ENCODE data around the gene TBC1D1.
"Not testable (repeated sequence)": the region's sequence is repeated elsewhere in the genome, so short reads cannot be mapped to it uniquely, and the experiment has no call there.

TBC1D1 gene

DNA sequence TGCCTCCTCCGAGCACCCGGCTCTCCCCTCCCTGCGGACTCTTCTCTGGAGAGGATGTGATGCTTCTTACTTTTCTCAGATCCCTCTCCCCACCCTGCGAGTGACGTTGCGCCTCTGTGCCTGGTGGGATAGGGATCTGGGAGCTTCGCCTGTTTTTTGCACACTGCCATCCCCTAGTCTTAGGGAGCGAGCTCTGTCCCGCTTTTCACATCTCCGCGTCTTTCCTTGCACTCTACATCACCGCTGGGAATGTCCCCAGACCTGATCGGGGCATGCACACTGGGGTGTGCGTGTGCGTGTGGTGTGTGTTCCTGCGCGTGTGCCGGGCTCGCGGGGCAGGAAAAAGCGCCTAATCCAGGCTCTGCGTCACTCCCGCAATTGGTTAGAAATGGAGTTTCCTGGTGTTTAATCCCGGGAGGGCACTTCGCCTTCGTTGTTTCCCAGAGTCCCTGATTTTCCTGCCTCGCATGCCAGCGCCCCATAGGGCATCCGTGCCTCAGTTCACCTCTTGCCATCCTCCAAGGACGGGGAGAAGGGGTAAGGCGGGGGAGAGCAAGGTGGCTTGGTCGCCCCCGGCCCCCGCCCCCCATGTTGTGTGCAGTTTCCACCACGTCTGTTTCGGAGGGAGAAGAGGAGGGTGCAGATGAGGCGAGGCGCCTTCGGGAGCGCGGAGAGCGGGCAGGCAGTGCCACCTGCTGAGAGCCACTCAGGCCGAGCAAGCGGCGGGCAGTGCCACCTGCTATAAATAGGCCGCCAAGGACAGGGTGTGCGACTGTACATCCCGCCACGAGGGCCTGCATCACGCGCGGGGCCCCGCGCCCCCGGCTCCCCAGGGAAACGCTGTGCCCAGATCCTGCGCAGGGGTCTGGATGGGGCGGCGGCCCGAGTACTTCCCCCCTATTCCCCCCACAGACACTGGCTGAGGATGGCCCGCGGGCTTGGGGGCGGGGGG, 759 bp upstream of the TBC1D1 start:
- DNase-seq, result no peak

DNA sequence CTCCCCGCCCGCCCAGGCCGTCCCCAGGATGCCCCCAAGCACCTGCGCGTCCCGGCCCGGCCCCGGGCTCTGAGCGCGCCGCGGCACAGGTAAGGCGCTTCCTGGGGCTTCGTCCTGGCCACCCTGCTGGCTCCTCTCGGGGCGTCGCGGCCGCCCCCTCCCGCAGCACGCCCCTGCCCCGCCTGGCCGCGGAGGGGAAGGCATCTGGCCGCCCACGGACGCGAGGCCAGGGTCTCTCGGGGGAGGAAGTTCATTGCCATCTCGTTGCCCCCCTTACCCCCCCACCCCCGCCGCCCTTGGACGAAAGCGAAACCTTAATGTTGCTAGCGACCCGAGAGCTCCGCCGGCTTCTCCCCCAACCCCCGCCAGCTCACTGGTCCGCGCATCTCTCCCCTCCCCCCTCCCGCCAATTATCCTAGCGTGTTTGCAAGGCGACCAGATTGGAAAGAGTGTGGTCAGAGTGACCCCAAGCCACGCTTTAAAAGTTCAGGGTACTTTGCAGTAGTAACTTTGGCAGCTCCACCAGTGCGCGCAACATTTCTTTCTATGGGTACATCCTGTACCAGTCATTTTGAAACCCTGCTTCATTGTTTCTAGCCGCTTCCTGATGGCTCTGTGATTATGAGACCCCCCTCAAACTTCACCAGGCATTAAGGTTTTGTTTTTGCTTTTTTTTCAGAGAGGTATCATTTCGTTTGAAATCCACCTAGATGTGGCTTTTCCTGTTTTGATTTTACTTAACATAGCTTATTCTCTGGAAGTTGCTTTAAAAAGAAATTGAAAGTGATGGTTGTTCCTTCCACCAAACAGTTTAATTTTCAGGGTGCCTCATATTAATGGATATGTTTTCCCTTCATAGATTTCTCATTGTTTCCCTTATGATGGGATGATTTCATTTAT, 626 bp downstream of the TBC1D1 start:
- DNase-seq, result no peak

DNA sequence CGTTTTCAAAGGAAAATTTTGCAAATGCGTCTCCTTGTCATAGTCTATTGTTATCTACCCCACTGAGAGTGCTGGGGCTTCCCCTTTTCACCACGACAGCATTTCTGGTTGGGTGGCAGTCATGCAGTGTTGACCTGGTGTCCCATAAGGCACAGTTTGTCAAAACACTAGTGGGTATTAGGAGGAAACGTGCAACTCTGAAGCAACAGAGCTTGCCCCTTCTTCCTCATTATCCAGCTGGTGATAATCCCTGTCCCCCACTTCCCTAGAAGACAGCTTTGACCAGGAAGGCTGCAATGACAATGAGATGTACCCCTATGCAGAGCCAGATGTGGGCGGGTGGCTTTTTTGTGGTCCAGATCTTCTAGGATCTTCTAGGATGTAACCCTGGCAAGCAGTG, 1.8 kb downstream of the TBC1D1 start:
- DNase-seq, result no peak

DNA sequence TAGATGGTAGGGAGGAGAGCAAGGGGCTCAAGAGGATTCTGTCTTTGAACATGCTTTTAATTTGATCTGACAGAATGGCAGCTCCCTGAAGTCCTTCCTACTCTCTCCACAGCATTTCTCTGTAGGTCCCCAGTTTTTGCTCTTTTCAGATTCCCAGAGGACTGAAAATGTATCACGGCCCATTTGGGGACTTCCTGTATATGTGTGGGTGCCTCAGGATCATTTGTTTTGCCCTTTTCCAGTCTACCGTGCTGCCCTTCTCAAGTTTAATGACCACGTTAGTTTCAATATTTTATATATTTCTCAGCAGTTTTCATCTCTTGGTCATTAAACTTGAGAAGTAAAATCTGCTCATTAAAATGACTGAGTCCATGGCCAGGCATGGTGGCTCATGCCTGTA, 2.3 kb downstream of the TBC1D1 start:
- no peak for DNase-seq

DNA sequence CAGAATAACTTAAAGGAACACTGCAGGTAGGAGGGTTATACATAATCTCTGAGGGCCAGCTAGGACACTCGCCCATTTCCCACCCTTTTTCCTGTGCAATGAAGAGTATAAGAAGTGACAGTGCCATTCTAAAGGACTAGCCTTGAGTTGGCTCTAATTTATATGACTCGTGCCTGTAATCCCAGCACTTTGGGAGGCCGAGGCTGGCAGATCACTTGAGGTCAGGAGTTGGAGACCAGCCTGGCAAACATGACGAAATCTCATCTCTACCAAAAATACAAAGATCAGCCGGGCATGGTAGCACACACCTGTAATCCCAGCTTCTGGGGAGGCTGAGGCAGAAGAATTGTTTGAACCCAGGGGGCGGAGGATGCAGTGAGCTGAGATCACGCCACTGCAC, 4.4 kb downstream of the TBC1D1 start:
- DNase-seq, result no peak

DNA sequence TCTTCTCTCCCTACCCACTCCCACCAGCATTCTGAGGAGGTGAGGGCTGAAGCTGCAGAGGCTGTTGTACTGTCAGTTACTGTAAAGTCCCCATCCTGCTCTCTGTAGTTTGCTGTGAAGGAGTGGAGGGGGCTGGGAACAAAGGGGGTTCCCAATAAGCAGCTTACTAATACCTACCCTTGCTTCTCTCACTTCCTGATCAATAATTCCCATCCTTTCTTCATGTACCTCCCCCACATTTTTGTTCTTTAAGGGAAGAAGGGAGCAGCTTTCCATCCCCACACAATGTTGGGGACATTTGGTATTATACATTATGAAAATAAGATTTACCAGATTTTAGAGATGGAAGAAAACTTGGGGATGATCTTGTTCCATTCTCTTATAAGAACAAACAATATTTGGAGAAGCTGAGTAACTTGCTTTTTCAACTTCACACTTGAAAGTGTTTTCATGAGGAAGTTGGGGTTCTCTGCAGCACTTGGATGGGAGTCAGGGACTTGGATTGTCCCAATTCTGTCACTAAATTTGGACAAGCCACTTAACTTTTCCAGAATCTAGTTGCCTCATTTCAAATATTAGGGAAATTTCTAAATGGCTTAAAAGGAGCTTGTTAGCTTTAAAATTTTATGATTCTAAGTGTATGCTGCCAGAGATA, 5.4 kb downstream of the TBC1D1 start:
- no peak for DNase-seq

DNA sequence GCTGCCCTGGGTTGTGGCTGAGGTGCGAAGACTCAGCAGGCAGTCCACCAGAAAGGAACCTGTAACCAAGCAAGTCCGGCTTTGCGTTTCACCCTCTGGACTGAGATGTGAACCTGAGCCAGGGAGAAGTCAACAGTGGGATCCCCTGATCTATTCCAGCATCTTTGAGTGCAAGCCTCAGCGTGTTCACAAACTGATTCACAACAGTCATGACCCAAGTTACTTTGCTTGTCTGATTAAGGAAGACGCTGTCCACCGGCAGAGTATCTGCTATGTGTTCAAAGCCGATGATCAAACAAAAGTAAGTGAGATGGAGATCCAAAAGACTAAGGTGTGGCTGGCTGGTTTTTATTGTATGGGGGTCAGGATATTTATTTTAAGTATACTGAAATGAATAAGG, 11.3 kb downstream of the TBC1D1 start:
- DNase-seq, result no peak

DNA sequence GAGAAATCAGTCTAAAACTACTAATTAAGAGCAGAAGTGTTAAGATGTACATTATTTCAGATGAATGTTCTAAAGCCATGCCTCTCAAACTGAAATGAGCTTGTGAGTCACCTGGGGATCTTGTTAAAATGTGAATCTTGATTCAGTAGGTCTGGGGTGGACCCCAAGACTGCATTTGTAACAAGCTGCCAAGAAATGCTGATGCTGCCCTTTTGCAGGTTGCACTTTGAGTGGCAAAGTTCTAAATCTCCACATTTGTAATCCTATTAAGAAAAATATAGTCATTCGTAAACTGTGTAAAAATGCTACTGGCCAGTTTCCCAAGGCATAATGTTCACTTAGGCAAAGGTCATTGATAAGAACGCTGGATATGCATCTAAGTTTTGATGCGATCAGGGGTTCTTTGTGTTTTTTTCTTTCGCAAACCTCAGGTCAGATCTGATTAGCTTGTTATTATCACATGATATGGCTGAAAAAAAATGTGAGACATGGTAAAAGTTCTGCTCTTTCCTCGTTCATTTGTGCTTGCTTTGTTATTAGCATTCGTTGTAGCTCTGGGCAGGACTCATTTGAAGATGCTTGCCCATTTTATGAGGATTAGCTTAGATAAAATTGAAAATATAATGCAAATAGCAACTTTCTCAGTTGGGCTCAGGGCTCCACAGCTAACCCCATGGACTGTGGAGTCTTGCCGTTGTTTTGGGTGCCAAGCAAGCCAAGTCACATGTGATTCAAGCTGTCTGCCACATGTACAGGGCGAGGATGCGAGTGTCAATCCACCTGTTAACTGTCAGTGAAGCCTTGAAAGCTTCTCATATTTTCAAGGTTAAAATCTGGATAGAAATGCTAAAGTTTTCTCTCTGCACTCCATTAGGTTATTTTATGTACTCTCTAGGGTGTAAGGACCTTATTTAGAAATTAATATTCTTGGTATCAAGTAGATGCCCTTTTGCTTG, 12.1 kb downstream of the TBC1D1 start:
- no peak for DNase-seq

DNA sequence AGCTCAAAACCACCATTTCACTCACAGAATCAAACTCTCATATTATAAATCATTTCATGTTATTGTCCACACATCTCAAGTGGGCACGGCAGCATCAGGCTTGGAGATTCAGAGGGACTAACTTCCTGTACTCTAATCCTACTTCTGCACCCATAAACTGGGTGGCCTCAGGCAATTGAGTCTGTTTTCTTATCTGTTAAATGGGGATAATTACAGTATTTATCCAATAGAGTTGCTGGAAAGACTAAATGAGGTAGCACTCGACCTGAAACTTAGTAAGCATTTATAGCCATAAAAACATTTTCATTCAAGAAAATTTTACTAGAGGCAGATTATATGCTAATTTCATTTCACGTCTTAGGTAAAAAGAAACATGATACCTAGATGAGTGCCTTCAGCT, 13.0 kb downstream of the TBC1D1 start:
- DNase-seq, result no peak

DNA sequence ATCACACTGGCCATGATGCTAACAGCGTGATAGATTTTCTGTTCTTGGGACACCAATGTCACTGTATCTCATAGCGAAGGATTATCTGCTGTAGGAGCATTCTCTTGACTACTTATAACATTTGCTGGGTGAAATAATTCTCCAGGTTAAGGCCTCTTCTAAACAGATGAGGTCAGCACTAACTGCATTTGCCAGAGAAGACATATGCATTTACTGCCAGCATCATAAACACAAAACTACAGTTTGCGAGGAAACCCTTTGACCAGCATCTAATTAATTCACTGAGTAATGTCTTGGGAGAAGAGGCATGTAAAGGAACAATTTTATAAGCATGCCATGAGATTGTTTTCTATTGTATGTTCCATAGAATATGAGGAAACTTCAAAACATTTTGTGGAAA, 13.9 kb downstream of the TBC1D1 start:
- no peak for DNase-seq

DNA sequence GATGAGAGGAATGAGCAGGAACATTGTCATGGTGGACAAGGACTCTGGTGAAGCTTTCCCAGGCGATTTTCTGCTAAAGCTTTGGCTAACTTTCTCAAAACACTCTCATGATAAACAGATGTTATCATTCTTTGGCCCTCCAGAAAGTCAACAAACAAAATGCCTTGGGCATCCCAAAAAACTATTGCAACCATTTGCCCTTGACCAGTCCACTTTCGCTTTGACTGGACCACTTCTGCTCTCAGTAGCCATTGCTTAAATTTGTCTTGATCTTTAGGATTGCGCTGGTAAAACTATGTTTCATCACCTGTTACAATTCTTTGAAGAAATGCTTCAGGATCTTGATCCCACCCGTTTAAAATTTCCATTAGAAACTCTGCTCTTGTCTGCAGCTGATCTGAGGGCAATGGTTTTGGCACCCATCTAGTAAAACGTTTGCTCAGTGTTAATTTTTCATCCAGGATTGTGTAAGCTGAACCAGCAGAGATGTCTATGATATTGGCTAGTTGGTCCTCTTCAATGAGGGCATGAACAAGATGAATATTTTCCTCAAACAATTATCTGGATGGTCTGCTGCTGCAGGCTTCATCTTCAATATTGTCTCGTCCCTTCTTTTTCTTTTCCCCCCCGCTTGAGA, 14.8 kb downstream of the TBC1D1 start:
- DNase-seq, result no peak

DNA sequence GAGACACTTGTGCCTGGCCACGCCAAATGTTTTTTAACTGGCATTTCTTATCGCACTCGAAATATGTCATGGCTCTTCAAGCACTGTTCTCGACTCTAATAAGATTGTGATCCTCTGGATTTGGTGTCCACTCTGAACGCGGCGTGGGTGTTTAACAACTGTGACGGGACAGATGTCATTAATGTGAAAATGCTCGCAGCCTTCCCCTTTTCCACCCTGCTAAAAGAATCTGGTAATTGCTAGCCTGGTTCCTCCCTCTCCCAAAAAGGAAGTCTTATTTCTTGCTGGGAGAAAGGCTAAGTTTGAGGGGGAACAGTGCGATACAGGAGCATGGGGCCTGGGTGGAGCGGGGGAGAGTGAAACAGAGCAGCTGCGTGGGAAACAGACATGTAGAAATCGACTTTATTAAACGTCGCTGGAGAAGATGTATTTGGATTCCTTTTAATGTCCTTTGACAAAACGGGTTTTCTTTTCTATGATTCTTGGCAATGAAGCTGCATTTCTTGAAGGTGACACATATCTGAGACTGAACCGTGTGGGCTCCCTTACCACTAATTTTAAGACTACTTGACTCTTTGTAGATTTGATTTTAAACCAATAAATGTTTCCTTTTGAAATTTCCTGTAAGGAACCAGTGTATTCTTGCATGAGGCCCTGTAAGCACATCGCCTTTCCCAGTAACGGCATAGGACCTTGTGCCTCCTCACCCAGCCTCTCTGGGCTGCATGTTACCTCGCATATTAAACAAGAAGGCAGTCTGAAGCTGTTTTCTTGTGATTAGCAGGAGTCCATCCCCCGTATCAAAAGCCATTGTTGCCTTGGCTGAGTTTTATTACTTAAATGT, 17.8 kb downstream of the TBC1D1 start:
- DNase-seq, result no peak

DNA sequence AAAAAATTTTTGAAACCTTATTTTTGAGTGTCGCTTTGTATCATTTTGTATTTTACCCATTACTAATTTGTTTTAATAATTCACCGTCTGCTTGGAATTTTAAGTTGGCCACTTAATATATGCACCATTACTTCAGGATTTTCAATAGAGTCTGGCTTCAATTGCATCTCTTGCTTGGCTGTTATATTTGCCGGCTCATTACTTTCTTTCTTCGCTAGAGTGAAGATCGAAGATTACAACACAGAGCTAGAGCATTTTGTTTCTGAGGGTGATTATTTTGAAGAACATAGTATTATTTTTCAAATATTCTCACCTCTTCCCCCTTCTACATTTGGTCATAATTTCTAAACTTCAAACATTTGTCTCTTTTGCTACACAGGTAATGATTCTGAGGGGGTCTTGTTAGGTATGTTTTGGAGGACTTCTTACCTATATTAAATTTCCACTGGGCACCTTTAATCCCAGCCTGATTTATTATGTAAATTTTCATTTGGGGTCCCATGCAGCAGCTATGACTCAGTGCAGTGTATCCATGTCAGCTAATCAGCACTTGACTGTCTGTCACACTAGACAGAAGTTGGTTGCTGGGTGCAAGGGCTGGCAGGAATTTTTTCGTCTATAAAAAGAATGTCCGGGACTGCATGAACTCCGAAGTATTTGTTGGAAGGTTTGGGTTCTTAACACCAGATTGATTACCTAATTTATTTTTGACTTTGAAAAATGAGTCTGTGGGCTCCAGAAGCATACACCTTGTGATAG, 18.6 kb downstream of the TBC1D1 start:
- DNase-seq, result no peak

DNA sequence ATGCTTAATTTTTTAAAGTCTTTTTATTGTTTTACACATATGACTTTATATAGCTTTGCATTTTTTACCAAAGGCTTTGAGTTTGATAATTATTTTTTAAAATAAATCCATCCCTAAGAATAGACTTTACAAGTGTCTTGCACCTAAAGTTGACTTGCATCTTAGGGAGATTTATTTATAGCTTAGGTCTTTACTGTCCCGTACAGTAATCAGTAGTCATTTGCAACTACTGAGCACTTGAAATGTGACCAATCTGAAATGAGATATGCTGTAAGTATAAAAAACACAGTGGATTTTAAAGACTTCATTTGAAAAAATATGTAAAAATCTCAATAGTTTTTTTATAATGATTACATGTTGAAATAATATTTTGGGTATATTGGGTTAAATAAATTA, 19.2 kb downstream of the TBC1D1 start:
- no peak for DNase-seq

DNA sequence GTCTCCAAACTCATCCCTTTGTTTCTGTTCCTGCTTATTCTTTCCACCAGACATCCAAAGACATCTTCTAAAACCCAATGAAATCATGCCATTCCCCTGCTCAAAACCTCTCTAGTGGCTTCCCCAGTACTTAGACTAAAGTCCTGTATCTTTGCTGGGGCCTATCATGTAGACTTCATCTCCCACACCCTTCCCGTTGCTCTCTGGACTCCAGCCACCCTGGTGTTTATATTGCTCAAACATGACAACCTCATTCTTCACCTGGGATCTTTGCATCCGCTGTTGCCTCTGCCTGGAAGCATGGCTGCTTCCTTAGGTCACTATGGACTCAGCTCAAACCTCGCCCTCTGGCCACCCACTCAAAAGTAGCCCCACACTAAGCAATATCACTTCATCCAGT, 23.7 kb downstream of the TBC1D1 start:
- no peak for DNase-seq

DNA sequence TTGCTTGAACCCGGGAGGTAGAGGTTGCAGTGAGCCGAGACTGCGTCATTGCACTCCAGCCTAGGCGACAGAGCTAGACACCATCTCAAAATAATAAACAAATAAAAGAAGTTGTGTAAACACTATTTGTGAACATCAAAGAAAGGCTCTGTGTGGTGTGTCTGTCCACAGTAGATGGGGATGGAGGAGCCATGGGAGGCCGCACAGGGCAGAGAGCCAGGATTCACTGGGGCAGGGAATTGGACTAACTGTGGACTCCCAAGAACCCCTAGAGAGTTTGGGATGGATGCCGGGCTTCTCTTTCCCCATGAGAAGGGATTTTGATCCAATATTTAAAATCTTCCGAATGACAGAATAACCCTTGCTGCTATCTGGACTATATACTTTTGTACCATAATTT, 26.5 kb downstream of the TBC1D1 start:
- no peak for DNase-seq

DNA sequence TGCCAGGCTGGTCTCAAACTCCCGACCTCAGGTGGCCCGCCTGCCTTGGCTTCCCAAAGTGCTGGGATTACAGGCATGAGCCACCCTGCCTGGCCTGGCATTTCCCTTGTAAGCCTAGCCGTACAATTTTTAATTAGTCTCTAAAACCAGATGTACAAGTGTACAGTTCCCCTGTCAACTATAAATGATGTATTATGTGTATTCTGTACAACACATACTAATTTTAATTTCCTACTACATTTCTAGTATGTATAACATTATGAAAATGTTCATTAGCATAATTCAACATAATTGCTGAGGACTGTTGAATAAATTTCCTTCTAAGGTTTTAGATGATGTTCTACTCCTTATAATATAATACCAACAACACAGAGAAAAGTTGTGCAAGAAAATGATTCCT, 27.8 kb downstream of the TBC1D1 start:
- no peak for DNase-seq

DNA sequence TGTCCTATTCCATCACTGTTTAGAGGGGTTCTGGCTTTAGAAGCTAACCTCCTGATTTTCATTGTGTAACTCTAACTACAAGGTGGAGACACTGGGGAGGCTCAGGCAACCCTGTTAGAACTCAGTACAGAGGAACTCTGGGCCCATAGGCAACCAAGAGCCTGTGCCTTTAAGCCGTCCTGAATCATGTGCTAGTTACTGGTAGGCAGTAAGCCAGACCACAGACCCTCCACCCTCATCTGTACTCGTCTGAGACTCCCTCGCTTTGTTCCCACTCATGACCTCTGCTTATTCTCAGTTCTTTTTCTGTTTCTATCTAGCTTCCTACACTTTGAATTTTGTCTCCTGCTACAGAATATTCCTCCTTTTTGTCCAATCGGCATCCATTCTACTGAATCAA, 31.4 kb downstream of the TBC1D1 start:
- DNase-seq, result no peak

DNA sequence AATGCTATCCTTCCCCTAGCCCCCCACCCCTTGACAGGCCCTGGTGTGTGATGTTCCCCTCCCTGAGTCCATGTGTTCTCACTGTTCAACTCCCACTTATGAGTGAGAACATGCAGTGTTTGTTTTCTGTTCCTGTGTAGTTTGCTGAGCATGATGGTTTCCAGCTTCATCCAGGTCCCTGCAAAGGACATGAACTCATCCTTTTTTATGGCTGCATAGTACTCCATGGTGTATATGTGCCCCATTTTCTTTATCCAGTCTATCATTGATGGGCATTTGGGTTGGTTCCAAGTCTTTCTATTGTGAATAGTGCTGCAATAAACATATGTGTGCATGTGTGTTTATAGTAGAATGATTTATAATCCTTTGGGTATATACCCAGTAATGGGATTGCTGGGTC, 32.2 kb downstream of the TBC1D1 start:
- not testable (repeated sequence) for DNase-seq

DNA sequence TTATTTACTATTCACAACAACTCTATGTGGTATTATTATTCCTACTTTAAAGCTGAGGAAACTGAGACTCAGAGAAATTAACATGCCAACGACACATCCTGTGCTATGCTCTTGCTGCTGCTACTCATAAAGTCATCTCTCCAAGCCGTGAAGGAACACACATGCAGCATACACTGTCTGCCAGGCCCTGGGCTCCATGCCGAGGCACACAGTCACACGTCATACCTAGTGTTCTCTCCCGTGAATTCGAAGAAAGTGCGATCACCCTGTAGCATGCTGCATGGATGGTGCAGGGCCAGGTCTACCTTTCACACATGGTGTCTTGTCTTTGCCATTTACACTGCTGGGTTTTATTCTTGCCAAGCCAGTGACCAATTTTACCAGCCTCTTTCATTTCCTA, 34.1 kb downstream of the TBC1D1 start:
- no peak for DNase-seq
